Hematopoietic multipotent progenitor cell treated with erythropoietin and hydrocortisone succinate and interleukin-3 and kit ligand, for 8 days (in vitro differentiated cells): ENCODE results near the gene ZNF511.
A peak's percentile ranks its signal among the peaks of the same experiment; 100 is the strongest.
"Not testable (repeated sequence)": the region's sequence is repeated elsewhere in the genome, so short reads cannot be mapped to it uniquely, and the experiment has no call there.

Source experiments
- DNase-seq: peaks from one replicate; pipeline ENCODE4 v3.0.0-alpha.2; 2015

ZNF511 gene

GRCh38 chr10:133316732-133317131, 8.0 kb downstream of the ZNF511 start:
- DNase-seq: no peak

- DNase-seq: peak; percentile 61
These were observed 9.9 kb downstream of the ZNF511 start for GRCh38 chr10:133318494-133319127.

- DNase-seq: not testable (repeated sequence)
These were observed 12.2 kb downstream of the ZNF511 start for GRCh38 chr10:133320852-133321422.

GRCh38 chr10:133322064-133322709, 13.5 kb downstream of the ZNF511 start:
- DNase-seq: not testable (repeated sequence)

GRCh38 chr10:133324198-133324792, 15.6 kb downstream of the ZNF511 start:
- peak; percentile 80 for DNase-seq

GRCh38 chr10:133324857-133325260, 16.1 kb downstream of the ZNF511 start:
- no peak for DNase-seq

- no peak for DNase-seq
These were observed 16.9 kb downstream of the ZNF511 start for GRCh38 chr10:133325440-133326222.

- DNase-seq: no peak
These were observed 17.5 kb downstream of the ZNF511 start for GRCh38 chr10:133326223-133326551.

GRCh38 chr10:133326745-133327650, 18.3 kb downstream of the ZNF511 start:
- no peak for DNase-seq

- no peak for DNase-seq
These were observed 19.1 kb downstream of the ZNF511 start for GRCh38 chr10:133327651-133328357.

GRCh38 chr10:133328358-133329343, 19.9 kb downstream of the ZNF511 start:
- no peak for DNase-seq

GRCh38 chr10:133329491-133330202, 20.9 kb downstream of the ZNF511 start:
- peak; percentile 82 for DNase-seq

GRCh38 chr10:133332936-133333699, 24.4 kb downstream of the ZNF511 start:
- no peak for DNase-seq

- no peak for DNase-seq
These were observed 26.0 kb downstream of the ZNF511 start for GRCh38 chr10:133334503-133335245.

GRCh38 chr10:133335246-133336117, 26.8 kb downstream of the ZNF511 start:
- DNase-seq: peak; percentile 59

GRCh38 chr10:133336118-133336576, 27.4 kb downstream of the ZNF511 start:
- no peak for DNase-seq
